Measurements from ENCODE around the gene ZNF101.

GRCh38 chr19:19696386-19696785, 27.7 kb downstream of the ZNF101 start:
- TF ChIP-seq, protein P1, sequence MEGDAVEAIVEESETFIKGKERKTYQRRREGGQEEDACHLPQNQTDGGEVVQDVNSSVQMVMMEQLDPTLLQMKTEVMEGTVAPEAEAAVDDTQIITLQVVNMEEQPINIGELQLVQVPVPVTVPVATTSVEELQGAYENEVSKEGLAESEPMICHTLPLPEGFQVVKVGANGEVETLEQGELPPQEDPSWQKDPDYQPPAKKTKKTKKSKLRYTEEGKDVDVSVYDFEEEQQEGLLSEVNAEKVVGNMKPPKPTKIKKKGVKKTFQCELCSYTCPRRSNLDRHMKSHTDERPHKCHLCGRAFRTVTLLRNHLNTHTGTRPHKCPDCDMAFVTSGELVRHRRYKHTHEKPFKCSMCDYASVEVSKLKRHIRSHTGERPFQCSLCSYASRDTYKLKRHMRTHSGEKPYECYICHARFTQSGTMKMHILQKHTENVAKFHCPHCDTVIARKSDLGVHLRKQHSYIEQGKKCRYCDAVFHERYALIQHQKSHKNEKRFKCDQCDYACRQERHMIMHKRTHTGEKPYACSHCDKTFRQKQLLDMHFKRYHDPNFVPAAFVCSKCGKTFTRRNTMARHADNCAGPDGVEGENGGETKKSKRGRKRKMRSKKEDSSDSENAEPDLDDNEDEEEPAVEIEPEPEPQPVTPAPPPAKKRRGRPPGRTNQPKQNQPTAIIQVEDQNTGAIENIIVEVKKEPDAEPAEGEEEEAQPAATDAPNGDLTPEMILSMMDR (IDR thresholded peaks at IDR 0.05): no peak
- TF ChIP-seq EZH2 (IDR thresholded peaks at IDR 0.05) (no peak), EZH2phosphoT487 (IDR thresholded peaks at IDR 0.05) (no peak)

Measured in neural progenitor cell (in vitro differentiated cells).